ENCODE data around the gene SHE. TPM values are rescaled to one million over a fixed set of nuclear protein-coding genes. Genes with fewer than 3 reads are reported as not detected.

The SHE gene
- total and polyA plus RNA-seq, 2 experiments from 2014 or later = 0.23 to 0.69 TPM

DNA sequence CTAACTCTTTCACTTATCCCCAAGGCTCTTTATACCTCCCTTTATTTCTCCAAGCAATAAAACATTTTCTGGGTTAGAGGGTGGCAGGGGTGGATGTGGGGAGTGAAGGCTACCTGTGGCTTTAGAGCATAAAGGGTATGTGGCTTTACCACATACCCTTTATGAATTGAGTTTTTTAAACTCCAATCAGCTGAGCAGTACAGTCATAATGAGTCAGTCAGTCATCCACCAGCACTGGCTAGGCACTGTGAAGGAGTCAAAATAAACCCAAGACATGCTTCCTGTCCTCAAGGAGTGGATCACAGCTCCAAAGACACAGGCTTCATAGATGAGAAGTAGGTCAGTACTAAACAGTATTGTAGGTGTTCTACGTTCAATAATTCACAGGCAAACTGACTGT is 2.8 kb downstream of the SHE start:
- no peaks in the 10 kb centered on the region for H3K4me1 ChIP-seq (ENCODE audit: insufficient read depth)
- H3K9me3 Mint-ChIP-seq = peaks cover 14% of the 10 kb centered on the region; the same call in 2 of the 3 replicates
- H3K36me3 ChIP-seq (ENCODE audit: insufficient read depth) = 0 out of 2 replicates have a peak, but pooled peaks cover 3% of the 10 kb centered on the region
- no peaks in the 10 kb centered on the region for H4K20me1 ChIP-seq (replicated peaks; ENCODE audit: insufficient read depth)
- H3K36me3 Mint-ChIP-seq (ENCODE audit: low read depth) = no peaks in the 10 kb centered on the region
- H3K27me3 Mint-ChIP-seq (ENCODE audit: insufficient read depth, low read depth, poor library complexity) = peaks cover 53% of the 10 kb centered on the region
- H3K27ac ChIP-seq (ENCODE audit: low read depth) = no peak overlapping the region
- H3F3A ChIP-seq (replicated peaks; ENCODE audit: low read depth) = no peaks in the 10 kb centered on the region
- peaks cover 68% of the 10 kb centered on the region for H3K27me3 ChIP-seq (ENCODE audit: insufficient read depth)
- DNase-seq (ENCODE audit: low spot score) = no peak
- no peaks in the 10 kb centered on the region; the same call in 1 of the 2 replicates for H3K9me2 ChIP-seq (ENCODE audit: insufficient read depth)
- ATAC-seq = no peak
- no peaks in the 10 kb centered on the region for H3K79me2 ChIP-seq (replicated peaks; ENCODE audit: insufficient read depth)
- no peak overlapping the region for H3K4me2 ChIP-seq
- peaks cover 14% of the 10 kb centered on the region for H3K4me1 Mint-ChIP-seq
- H3K4me3 ChIP-seq = no peak overlapping the region
- no peak overlapping the region for H3K27ac Mint-ChIP-seq
- H3K4me3 Mint-ChIP-seq = no peak overlapping the region
- TF ChIP-seq, protein P1, sequence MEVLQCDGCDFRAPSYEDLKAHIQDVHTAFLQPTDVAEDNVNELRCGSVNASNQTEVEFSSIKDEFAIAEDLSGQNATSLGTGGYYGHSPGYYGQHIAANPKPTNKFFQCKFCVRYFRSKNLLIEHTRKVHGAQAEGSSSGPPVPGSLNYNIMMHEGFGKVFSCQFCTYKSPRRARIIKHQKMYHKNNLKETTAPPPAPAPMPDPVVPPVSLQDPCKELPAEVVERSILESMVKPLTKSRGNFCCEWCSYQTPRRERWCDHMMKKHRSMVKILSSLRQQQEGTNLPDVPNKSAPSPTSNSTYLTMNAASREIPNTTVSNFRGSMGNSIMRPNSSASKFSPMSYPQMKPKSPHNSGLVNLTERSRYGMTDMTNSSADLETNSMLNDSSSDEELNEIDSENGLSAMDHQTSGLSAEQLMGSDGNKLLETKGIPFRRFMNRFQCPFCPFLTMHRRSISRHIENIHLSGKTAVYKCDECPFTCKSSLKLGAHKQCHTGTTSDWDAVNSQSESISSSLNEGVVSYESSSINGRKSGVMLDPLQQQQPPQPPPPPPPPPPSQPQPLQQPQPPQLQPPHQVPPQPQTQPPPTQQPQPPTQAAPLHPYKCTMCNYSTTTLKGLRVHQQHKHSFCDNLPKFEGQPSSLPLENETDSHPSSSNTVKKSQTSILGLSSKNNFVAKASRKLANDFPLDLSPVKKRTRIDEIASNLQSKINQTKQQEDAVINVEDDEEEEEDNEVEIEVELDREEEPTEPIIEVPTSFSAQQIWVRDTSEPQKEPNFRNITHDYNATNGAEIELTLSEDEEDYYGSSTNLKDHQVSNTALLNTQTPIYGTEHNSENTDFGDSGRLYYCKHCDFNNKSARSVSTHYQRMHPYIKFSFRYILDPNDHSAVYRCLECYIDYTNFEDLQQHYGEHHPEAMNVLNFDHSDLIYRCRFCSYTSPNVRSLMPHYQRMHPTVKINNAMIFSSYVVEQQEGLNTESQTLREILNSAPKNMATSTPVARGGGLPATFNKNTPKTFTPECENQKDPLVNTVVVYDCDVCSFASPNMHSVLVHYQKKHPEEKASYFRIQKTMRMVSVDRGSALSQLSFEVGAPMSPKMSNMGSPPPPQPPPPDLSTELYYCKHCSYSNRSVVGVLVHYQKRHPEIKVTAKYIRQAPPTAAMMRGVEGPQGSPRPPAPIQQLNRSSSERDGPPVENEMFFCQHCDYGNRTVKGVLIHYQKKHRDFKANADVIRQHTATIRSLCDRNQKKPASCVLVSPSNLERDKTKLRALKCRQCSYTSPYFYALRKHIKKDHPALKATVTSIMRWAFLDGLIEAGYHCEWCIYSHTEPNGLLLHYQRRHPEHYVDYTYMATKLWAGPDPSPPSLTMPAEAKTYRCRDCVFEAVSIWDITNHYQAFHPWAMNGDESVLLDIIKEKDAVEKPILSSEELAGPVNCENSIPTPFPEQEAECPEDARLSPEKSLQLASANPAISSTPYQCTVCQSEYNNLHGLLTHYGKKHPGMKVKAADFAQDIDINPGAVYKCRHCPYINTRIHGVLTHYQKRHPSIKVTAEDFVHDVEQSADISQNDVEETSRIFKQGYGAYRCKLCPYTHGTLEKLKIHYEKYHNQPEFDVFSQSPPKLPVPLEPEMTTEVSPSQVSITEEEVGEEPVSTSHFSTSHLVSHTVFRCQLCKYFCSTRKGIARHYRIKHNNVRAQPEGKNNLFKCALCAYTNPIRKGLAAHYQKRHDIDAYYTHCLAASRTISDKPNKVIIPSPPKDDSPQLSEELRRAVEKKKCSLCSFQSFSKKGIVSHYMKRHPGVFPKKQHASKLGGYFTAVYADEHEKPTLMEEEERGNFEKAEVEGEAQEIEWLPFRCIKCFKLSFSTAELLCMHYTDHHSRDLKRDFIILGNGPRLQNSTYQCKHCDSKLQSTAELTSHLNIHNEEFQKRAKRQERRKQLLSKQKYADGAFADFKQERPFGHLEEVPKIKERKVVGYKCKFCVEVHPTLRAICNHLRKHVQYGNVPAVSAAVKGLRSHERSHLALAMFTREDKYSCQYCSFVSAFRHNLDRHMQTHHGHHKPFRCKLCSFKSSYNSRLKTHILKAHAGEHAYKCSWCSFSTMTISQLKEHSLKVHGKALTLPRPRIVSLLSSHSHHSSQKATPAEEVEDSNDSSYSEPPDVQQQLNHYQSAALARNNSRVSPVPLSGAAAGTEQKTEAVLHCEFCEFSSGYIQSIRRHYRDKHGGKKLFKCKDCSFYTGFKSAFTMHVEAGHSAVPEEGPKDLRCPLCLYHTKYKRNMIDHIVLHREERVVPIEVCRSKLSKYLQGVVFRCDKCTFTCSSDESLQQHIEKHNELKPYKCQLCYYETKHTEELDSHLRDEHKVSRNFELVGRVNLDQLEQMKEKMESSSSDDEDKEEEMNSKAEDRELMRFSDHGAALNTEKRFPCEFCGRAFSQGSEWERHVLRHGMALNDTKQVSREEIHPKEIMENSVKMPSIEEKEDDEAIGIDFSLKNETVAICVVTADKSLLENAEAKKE (CRISPR knock-in tag; IDR thresholded peaks at IDR 0.05) = no peak
- TF ChIP-seq JUNB (IDR thresholded peaks at IDR 0.05; ENCODE audit: unreplicated experiment) (no peak), ZNF331 (CRISPR knock-in tag; IDR thresholded peaks at IDR 0.05; ENCODE audit: low read depth) (no peak), CREB1 (CRISPR knock-in tag; IDR thresholded peaks at IDR 0.05; ENCODE audit: low read depth) (no peak), EZH2phosphoT487 (IDR thresholded peaks at IDR 0.05; ENCODE audit: unreplicated experiment) (no peak), STAT1 (IDR thresholded peaks at IDR 0.05; ENCODE audit: unreplicated experiment) (no peak), EZH2 (IDR thresholded peaks at IDR 0.05; ENCODE audit: low read depth, unreplicated experiment) (no peak), ZNF114 (CRISPR knock-in tag; IDR thresholded peaks at IDR 0.05) (no peak), NANOG (IDR thresholded peaks at IDR 0.05; ENCODE audit: borderline replicate concordance) (no peak), POLR2AphosphoS5 (IDR thresholded peaks at IDR 0.05; ENCODE audit: low read depth) (no peak)
- TF ChIP-seq, protein P2, sequence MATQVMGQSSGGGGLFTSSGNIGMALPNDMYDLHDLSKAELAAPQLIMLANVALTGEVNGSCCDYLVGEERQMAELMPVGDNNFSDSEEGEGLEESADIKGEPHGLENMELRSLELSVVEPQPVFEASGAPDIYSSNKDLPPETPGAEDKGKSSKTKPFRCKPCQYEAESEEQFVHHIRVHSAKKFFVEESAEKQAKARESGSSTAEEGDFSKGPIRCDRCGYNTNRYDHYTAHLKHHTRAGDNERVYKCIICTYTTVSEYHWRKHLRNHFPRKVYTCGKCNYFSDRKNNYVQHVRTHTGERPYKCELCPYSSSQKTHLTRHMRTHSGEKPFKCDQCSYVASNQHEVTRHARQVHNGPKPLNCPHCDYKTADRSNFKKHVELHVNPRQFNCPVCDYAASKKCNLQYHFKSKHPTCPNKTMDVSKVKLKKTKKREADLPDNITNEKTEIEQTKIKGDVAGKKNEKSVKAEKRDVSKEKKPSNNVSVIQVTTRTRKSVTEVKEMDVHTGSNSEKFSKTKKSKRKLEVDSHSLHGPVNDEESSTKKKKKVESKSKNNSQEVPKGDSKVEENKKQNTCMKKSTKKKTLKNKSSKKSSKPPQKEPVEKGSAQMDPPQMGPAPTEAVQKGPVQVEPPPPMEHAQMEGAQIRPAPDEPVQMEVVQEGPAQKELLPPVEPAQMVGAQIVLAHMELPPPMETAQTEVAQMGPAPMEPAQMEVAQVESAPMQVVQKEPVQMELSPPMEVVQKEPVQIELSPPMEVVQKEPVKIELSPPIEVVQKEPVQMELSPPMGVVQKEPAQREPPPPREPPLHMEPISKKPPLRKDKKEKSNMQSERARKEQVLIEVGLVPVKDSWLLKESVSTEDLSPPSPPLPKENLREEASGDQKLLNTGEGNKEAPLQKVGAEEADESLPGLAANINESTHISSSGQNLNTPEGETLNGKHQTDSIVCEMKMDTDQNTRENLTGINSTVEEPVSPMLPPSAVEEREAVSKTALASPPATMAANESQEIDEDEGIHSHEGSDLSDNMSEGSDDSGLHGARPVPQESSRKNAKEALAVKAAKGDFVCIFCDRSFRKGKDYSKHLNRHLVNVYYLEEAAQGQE (IDR thresholded peaks at IDR 0.05; ENCODE audit: unreplicated experiment) = no peak
- TF ChIP-seq, protein P3, sequence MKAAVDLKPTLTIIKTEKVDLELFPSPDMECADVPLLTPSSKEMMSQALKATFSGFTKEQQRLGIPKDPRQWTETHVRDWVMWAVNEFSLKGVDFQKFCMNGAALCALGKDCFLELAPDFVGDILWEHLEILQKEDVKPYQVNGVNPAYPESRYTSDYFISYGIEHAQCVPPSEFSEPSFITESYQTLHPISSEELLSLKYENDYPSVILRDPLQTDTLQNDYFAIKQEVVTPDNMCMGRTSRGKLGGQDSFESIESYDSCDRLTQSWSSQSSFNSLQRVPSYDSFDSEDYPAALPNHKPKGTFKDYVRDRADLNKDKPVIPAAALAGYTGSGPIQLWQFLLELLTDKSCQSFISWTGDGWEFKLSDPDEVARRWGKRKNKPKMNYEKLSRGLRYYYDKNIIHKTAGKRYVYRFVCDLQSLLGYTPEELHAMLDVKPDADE (IDR thresholded peaks at IDR 0.05) = no peak
- TF ChIP-seq, protein P4, sequence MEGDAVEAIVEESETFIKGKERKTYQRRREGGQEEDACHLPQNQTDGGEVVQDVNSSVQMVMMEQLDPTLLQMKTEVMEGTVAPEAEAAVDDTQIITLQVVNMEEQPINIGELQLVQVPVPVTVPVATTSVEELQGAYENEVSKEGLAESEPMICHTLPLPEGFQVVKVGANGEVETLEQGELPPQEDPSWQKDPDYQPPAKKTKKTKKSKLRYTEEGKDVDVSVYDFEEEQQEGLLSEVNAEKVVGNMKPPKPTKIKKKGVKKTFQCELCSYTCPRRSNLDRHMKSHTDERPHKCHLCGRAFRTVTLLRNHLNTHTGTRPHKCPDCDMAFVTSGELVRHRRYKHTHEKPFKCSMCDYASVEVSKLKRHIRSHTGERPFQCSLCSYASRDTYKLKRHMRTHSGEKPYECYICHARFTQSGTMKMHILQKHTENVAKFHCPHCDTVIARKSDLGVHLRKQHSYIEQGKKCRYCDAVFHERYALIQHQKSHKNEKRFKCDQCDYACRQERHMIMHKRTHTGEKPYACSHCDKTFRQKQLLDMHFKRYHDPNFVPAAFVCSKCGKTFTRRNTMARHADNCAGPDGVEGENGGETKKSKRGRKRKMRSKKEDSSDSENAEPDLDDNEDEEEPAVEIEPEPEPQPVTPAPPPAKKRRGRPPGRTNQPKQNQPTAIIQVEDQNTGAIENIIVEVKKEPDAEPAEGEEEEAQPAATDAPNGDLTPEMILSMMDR (conservative IDR thresholded peaks at IDR 0.05; ENCODE audit: low read depth in 2 of 2) = no peak
- no peak overlapping the region for H2AFZ ChIP-seq
